ENCODE results near the gene ERCC5. TPM values are rescaled to one million over a fixed set of nuclear protein-coding genes. Genes with fewer than 3 reads are reported as not detected.
A peak's percentile ranks its signal among the peaks of the same experiment; 100 is the strongest.

The ERCC5 gene
- total and polyA plus RNA-seq, 9 of the 15 experiments (the other 6 are each of a cell fraction or from before 2014, with no cell fraction given), result 7.4 to 43.1 (median 33.9) TPM

- Histone ChIP-seq H3K27ac (ENCODE audit: extremely low read depth, low read depth, low read length) (no peak overlapping the region), H3K27me3 (ENCODE audit: control insufficient read depth in 2 of 2, insufficient read depth in 2 of 2, low read length in 2 of 2) (no peaks in the 10 kb centered on the region), H3K4me3 (no peak overlapping the region), H2AFZ (ENCODE audit: low read depth, low read length) (no peak overlapping the region), H4K20me1 (replicated peaks; ENCODE audit: control insufficient read depth, insufficient read depth, low read length) (no peaks in the 10 kb centered on the region), H3K9me1 (ENCODE audit: control insufficient read depth, insufficient read depth, low read length) (no peaks in the 10 kb centered on the region), H3K9me3 (replicated peaks; ENCODE audit: control insufficient read depth, insufficient read depth, low read depth, low read length) (no peaks in the 10 kb centered on the region), H3K36me3 (ENCODE audit: control insufficient read depth, insufficient read depth, low read length) (peaks cover 72% of the 10 kb centered on the region), H3K79me2 (ENCODE audit: control insufficient read depth, insufficient read depth, low read length) (no peaks in the 10 kb centered on the region), H3K4me1 (replicated peaks in 1 of 2; ENCODE audit: control insufficient read depth in 2 of 2, insufficient read depth in 2 of 2, low read length in 2 of 2) (no peaks in the 10 kb centered on the region), H3K4me2 (ENCODE audit: insufficient read depth, low read length) (no peak overlapping the region), H3K9ac (ENCODE audit: insufficient read depth in 1 of 2, low read depth in 2 of 2, low read length in 2 of 2) (no peak overlapping the region)
- ATAC-seq, result peak; percentile 49; the same call in 1 of the 3 replicates
- no peak for DNase-seq (ENCODE audit: extremely low read depth in 1 of 4, low spot score in 3 of 4)
- TF ChIP-seq NFIX (CRISPR knock-in tag; IDR thresholded peaks at IDR 0.05; ENCODE audit: low read depth), result no peak
- TF ChIP-seq CREBBP (IDR thresholded peaks at IDR 0.05; ENCODE audit: low read depth, low read length), result no peak
- no peak for TF ChIP-seq ZFP91 (CRISPR knock-in tag; IDR thresholded peaks at IDR 0.05)
- TF ChIP-seq MTA1 (IDR thresholded peaks at IDR 0.05; ENCODE audit: borderline replicate concordance), result no peak
- TF ChIP-seq CUX1 (CRISPR knock-in tag; IDR thresholded peaks at IDR 0.05), result no peak
- no peak for TF ChIP-seq MAFF (IDR thresholded peaks at IDR 0.05; ENCODE audit: low read length)
- TF ChIP-seq ZKSCAN1 (IDR thresholded peaks at IDR 0.05; ENCODE audit: low read depth, low read length), result no peak
- TF ChIP-seq ZNF277 (CRISPR knock-in tag; IDR thresholded peaks at IDR 0.05; ENCODE audit: borderline replicate concordance), result no peak
- TF ChIP-seq THRAP3 (IDR thresholded peaks at IDR 0.05; ENCODE audit: borderline replicate concordance), result no peak
- no peak for TF ChIP-seq MCM2 (IDR thresholded peaks at IDR 0.05; ENCODE audit: low read depth)
- no peak for TF ChIP-seq THRA (IDR thresholded peaks at IDR 0.05)
- no peak for TF ChIP-seq SIN3A (IDR thresholded peaks at IDR 0.05; ENCODE audit: borderline replicate concordance in 2 of 2, control insufficient read depth in 1 of 2, low read depth in 2 of 2, low read length in 2 of 2)
- no peak for TF ChIP-seq ZNF232 (CRISPR knock-in tag; IDR thresholded peaks at IDR 0.05)
- no peak for TF ChIP-seq POLR2H (tag; IDR thresholded peaks at IDR 0.05; ENCODE audit: low read depth)
- TF ChIP-seq BCOR (IDR thresholded peaks at IDR 0.05), result no peak
- intact Hi-C loops (cut with micrococcal nuclease) (no loop called here), in situ Hi-C loops (cut with MboI) (no loop called here)
- no peak for FAIRE-seq
- 81% methylated on average over 4 of the region's 4 CpGs for WGBS (ENCODE audit: insufficient coverage, low coverage, missing lambda C conversion rate)
- no TSS peak for BruUV-seq (replicated peaks)
- POLR2A ChIA-PET, result no interaction called here
- CTCF ChIA-PET (ENCODE audit: low intra/inter-chr PET ratio), result no interaction called here
These were observed 17.8 kb downstream of the ERCC5 start for GRCh38 chr13:102863590-102863989.

All from K562 (cell line).